Loucy (cell line): ENCODE data around the gene CYP17A1.

Source experiments
- H2AFZ ChIP-seq: fragments of 200-600 bp; sonication (generic); 2 replicates; pipeline ENCODE4 v1.6.0; 2016; ENCODE audit warnings: antibody characterized with exemption, mild to moderate bottlenecking, low read length, moderate library complexity
- H3F3A ChIP-seq: fragments of 200-600 bp; 2 replicates; pipeline ENCODE4 v1.6.0; 2016; ENCODE audit warnings: antibody characterized with exemption, low read depth, mild to moderate bottlenecking
- H3K27me3 ChIP-seq: fragments of 200-600 bp; sonication (generic); 2 replicates; pipeline ENCODE4 v1.6.1; 2014; ENCODE audit warnings: low read length, mild to moderate bottlenecking; ENCODE audit not compliant: insufficient read depth, poor library complexity, severe bottlenecking
- H3K36me3 ChIP-seq: fragments of 200-600 bp; sonication (generic); 2 replicates; pipeline ENCODE4 v1.6.1; 2016; ENCODE audit warnings: low read length; ENCODE audit not compliant: insufficient read depth
- H3K4me1 ChIP-seq: fragments of 200-600 bp; sonication (generic); 2 replicates; pipeline ENCODE4 v1.5.1; 2014; ENCODE audit warnings: low read length, mild to moderate bottlenecking; ENCODE audit not compliant: insufficient read depth, poor library complexity, severe bottlenecking
- H3K4me2 ChIP-seq: fragments of 200-600 bp; sonication (generic); 2 replicates; pipeline ENCODE4 v1.6.0; 2014; ENCODE audit warnings: antibody characterized with exemption, low read length, low read depth, mild to moderate bottlenecking; ENCODE audit not compliant: poor library complexity, severe bottlenecking
- H3K4me3 ChIP-seq: fragments of 200-600 bp; sonication (generic); 2 replicates; pipeline ENCODE4 v1.5.1; 2014; ENCODE audit warnings: low read length, mild to moderate bottlenecking, mixed read lengths; ENCODE audit not compliant: poor library complexity, severe bottlenecking
- H3K79me2 ChIP-seq: fragments of 200-600 bp; sonication (generic); 2 replicates; pipeline ENCODE4 v1.6.1; 2014; ENCODE audit warnings: low read length; ENCODE audit not compliant: insufficient read depth
- H3K9ac ChIP-seq: fragments of 200-600 bp; sonication (generic); 2 replicates; pipeline ENCODE4 v1.6.0; 2014; ENCODE audit warnings: mild to moderate bottlenecking, low read depth, low read length, moderate library complexity; ENCODE audit not compliant: poor library complexity, severe bottlenecking
- H3K9me2 ChIP-seq: fragments of 200-600 bp; sonication (generic); replicated peaks from 2 replicates; pipeline ENCODE4 v1.6.1; 2016; ENCODE audit warnings: low read depth, low read length, mixed read lengths
- H3K9me3 ChIP-seq: fragments of 200-600 bp; sonication (generic); 2 replicates; pipeline ENCODE4 v1.6.1; 2014; ENCODE audit warnings: mild to moderate bottlenecking, antibody characterized with exemption, low read length, low read depth; ENCODE audit not compliant: insufficient read depth
- H4K20me1 ChIP-seq: fragments of 200-600 bp; sonication (generic); 2 replicates; pipeline ENCODE4 v1.6.0; 2014; ENCODE audit warnings: antibody characterized with exemption, low read length, mild to moderate bottlenecking; ENCODE audit not compliant: insufficient read depth, poor library complexity, severe bottlenecking
- CTCF ChIP-seq: fragments of 200-600 bp; sonication (generic); conservative IDR thresholded peaks from 2 replicates; pipeline ENCODE4 v1.5.1; 2014; ENCODE audit warnings: mild to moderate bottlenecking, antibody characterized with exemption, low read length
- EZH2phosphoT487 ChIP-seq: fragments of 200-600 bp; IDR thresholded peaks from 2 replicates; pipeline ENCODE4 v1.6.1; 2018; ENCODE audit warnings: antibody characterized with exemption, mild to moderate bottlenecking, moderate library complexity, borderline replicate concordance

The CYP17A1 gene

GRCh38 chr10:102795453-102796406 lies 41.5 kb downstream of the CYP17A1 start:
- Histone ChIP-seq H3K9ac (no peak overlapping the region), H3K4me2 (no peak overlapping the region), H3K36me3 (peaks cover 30% of the 10 kb centered on the region; the same call in 1 of the 2 replicates), H3K4me3 (no peak overlapping the region), H3K27me3 (no peaks in the 10 kb centered on the region), H3K9me2 (no peaks in the 10 kb centered on the region), H3F3A (no peaks in the 10 kb centered on the region), H3K9me3 (no peaks in the 10 kb centered on the region), H3K79me2 (peaks cover 9% of the 10 kb centered on the region; the same call in 1 of the 2 replicates), H4K20me1 (no peaks in the 10 kb centered on the region), H2AFZ (no peak overlapping the region), H3K4me1 (no peaks in the 10 kb centered on the region)
- TF ChIP-seq EZH2phosphoT487: no peak
- TF ChIP-seq CTCF: no peak

GRCh38 chr10:102791754-102792395 lies 45.3 kb downstream of the CYP17A1 start:
- H3K79me2 ChIP-seq: peaks cover 13% of the 10 kb centered on the region; the same call in 1 of the 2 replicates
- H3K4me1 ChIP-seq: no peaks in the 10 kb centered on the region
- no peaks in the 10 kb centered on the region for H3K9me2 ChIP-seq
- no peaks in the 10 kb centered on the region for H3K36me3 ChIP-seq
- H2AFZ ChIP-seq: no peak overlapping the region
- H3K4me2 ChIP-seq: no peak overlapping the region
- H3F3A ChIP-seq: no peaks in the 10 kb centered on the region
- H3K4me3 ChIP-seq: no peak overlapping the region
- no peak for TF ChIP-seq EZH2phosphoT487
- TF ChIP-seq CTCF: no peak
- H3K9me3 ChIP-seq: no peaks in the 10 kb centered on the region
- peaks cover 1% of the 10 kb centered on the region for H4K20me1 ChIP-seq
- H3K9ac ChIP-seq: no peak overlapping the region
- H3K27me3 ChIP-seq: no peaks in the 10 kb centered on the region

- H3K9me2 ChIP-seq: no peaks in the 10 kb centered on the region
- no peaks in the 10 kb centered on the region for H3K27me3 ChIP-seq
- H3K4me2 ChIP-seq: no peak overlapping the region
- peaks cover 3% of the 10 kb centered on the region for H4K20me1 ChIP-seq
- TF ChIP-seq EZH2phosphoT487: no peak
- no peak for TF ChIP-seq CTCF
- H3K4me1 ChIP-seq: peaks cover 3% of the 10 kb centered on the region
- no peaks in the 10 kb centered on the region for H3F3A ChIP-seq
- H3K36me3 ChIP-seq: no peaks in the 10 kb centered on the region
- H2AFZ ChIP-seq: no peak overlapping the region
- peaks cover 15% of the 10 kb centered on the region; the same call in 1 of the 2 replicates for H3K79me2 ChIP-seq
- no peak overlapping the region for H3K4me3 ChIP-seq
- no peaks in the 10 kb centered on the region for H3K9me3 ChIP-seq
- no peak overlapping the region for H3K9ac ChIP-seq
These were observed 51.4 kb downstream of the CYP17A1 start for GRCh38 chr10:102785818-102786217.
